Breast epithelium (tissue), 4 donors: ENCODE data around the gene THOC6. TPM values are rescaled to one million over a fixed set of nuclear protein-coding genes. Genes with fewer than 3 reads are reported as not detected.

Experiments used
- DNase-seq, 2 donors: peaks; one replicate each; pipeline ENCODE4 v3.0.0-alpha.2; 2019; ENCODE audit warnings: low spot score in 2 of 2
- H3K27ac ChIP-seq, 2 donors: fragments of 200-600 bp; sonication (generic) in 1 of 2; one replicate each; pipeline ENCODE4 v1.5.1; 2016 to 2019; ENCODE audit warnings: mild to moderate bottlenecking in 1 of 2
- H3K27me3 ChIP-seq, 2 donors: fragments of 200-600 bp; sonication (generic) in 1 of 2; one replicate each; pipeline versions ENCODE4 v1.5.1 to v1.6.0; 2017 to 2019; ENCODE audit warnings: control low read depth in 1 of 2, mild to moderate bottlenecking in 1 of 2
- H3K36me3 ChIP-seq: fragments of 200-600 bp; one replicate; pipeline ENCODE4 v1.5.1; 2019
- H3K4me1 ChIP-seq, 2 donors: fragments of 200-600 bp; sonication (generic); one replicate each; pipeline ENCODE4 v1.5.1; 2016 to 2019; ENCODE audit warnings: control low read depth in 1 of 2
- H3K4me3 ChIP-seq, 3 donors: fragments of 200-600 bp; sonication (generic); 1 replicate in 2 of 3; 2 replicates in 1 of 3; pipeline ENCODE4 v1.5.1; 2016 to 2019; ENCODE audit warnings: mild to moderate bottlenecking in 3 of 3, moderate library complexity in 2 of 3
- H3K9me3 ChIP-seq, 2 donors: fragments of 200-600 bp; sonication (generic) in 1 of 2; one replicate each; pipeline ENCODE4 v1.5.1; 2016 to 2019; ENCODE audit warnings: control low read depth in 1 of 2
- CTCF ChIP-seq, 3 donors: fragments of 450-650 bp; IDR thresholded peaks; one replicate each; pipeline ENCODE4 v1.5.1; 2016 to 2017; ENCODE audit warnings: antibody characterized with exemption in 3 of 3, mild to moderate bottlenecking in 3 of 3, moderate library complexity in 3 of 3
- POLR2A ChIP-seq: fragments of 450-650 bp; IDR thresholded peaks from one replicate; pipeline ENCODE4 v1.6.1; 2016; ENCODE audit warnings: antibody characterized with exemption, mild to moderate bottlenecking, moderate library complexity
- POLR2AphosphoS5 ChIP-seq, 3 donors: sonication (generic); formaldehyde crosslinking; IDR thresholded peaks; one replicate each; pipeline ENCODE4 v1.6.1; 2017; ENCODE audit warnings: antibody characterized with exemption in 3 of 3
- intact Hi-C: fragments of 100-400 bp; cut with DNase I; formaldehyde crosslinking; loops from one replicate; pipeline ENCODE4 v1.15.1; 2023; ENCODE audit warnings: low total_unique reads
- total RNA-seq, 3 donors: library from RNA; depleted of rRNA; stranded (reverse); fragments of >200 nt; gene quantifications; one replicate each; pipeline ENCODE4 v1.1.0, GENCODE V29; 2016

Gene THOC6
- 10 to 100 TPM; 15.5 to 26.1 (median 18.4) TPM for total RNA-seq

GRCh38 chr16:3023669-3024478, at the start of gene THOC6, which contains the start of gene HCFC1R1:
THOC6 (plus strand) TSS chr16:3024035; CDS start chr16:3024327, 292 bp downstream.
HCFC1R1 (minus strand) TSS chr16:3023942; CDS start chr16:3023941, 1 bp downstream.
- Histone ChIP-seq H3K36me3 (no peaks in the 10 kb centered on the region), H3K9me3 (no peaks in the 10 kb centered on the region), H3K4me3 (peak within 1 kb of the TSS; percentile 68 to 88 (median 70)), H3K4me1 (peaks cover 15 to 16% of the 10 kb centered on the region in 2 donors), H3K27me3 (no peaks in the 10 kb centered on the region), H3K27ac (peak within 1 kb of the TSS; percentile 96 to 98)
- peak; percentile 97 to 98 for DNase-seq
- intact Hi-C loops, result no loop called here
- TF ChIP-seq POLR2A (peak; percentile 74), CTCF (IDR thresholded peaks at IDR 0.05) (no peak), POLR2AphosphoS5 (IDR thresholded peaks at IDR 0.05) (peak; percentile 91 to 96 (median 93))

- TF ChIP-seq POLR2A, result no peak
- TF ChIP-seq CTCF (IDR thresholded peaks at IDR 0.05), result no peak
- no peak for TF ChIP-seq POLR2AphosphoS5 (IDR thresholded peaks at IDR 0.05)
- Histone ChIP-seq H3K4me1 (peaks cover 4 to 6% of the 10 kb centered on the region in 2 donors), H3K27me3 (no peaks in the 10 kb centered on the region), H3K27ac (no peak overlapping the region), H3K9me3 (no peaks in the 10 kb centered on the region), H3K4me3 (no peak overlapping the region), H3K36me3 (no peaks in the 10 kb centered on the region)
- intact Hi-C loops, result no loop called here
- DNase-seq, result no peak
These were observed 49.3 kb upstream of the THOC6 start for GRCh38 chr16:2974319-2975056.

GRCh38 chr16:2975161-2975795, 48.6 kb upstream of the THOC6 start:
- DNase-seq, result no peak
- no peak for TF ChIP-seq POLR2A
- no peak for TF ChIP-seq CTCF (IDR thresholded peaks at IDR 0.05)
- no peak for TF ChIP-seq POLR2AphosphoS5 (IDR thresholded peaks at IDR 0.05)
- Histone ChIP-seq H3K27ac (no peak overlapping the region), H3K4me3 (no peak overlapping the region), H3K27me3 (no peaks in the 10 kb centered on the region), H3K36me3 (no peaks in the 10 kb centered on the region), H3K9me3 (no peaks in the 10 kb centered on the region), H3K4me1 (peaks cover under 1 to 4% of the 10 kb centered on the region in 2 donors)
- intact Hi-C loops, result no loop called here

- intact Hi-C loops, result no loop called here
- TF ChIP-seq POLR2AphosphoS5 (IDR thresholded peaks at IDR 0.05) (no peak), POLR2A (no peak), CTCF (IDR thresholded peaks at IDR 0.05) (no peak)
- H3K27ac ChIP-seq, result no peak overlapping the region
- H3K4me3 ChIP-seq, result no peak overlapping the region
- H3K4me1 ChIP-seq, result peaks cover 0 to 3% of the 10 kb centered on the region in 2 donors
- no peak for DNase-seq
- no peaks in the 10 kb centered on the region for H3K36me3 ChIP-seq
- H3K9me3 ChIP-seq, result no peaks in the 10 kb centered on the region
- H3K27me3 ChIP-seq, result no peaks in the 10 kb centered on the region
These were observed 47.6 kb upstream of the THOC6 start for GRCh38 chr16:2976201-2976600.
